HepG2 (cell line): ENCODE measurements around the gene GPR183. TPM values are rescaled to one million over a fixed set of nuclear protein-coding genes. Genes with fewer than 3 reads are reported as not detected.

Experiments
- ATAC-seq: fragments of 200-7000 bp; cut with Tn5 transposase; 3 replicates; pipeline ENCODE4 v1.9.1; 2020; ENCODE audit warnings: mild to moderate bottlenecking, moderate library complexity
- BruUV-seq: library from RNA; stranded (reverse); fragments of 400-500 nt; replicated peaks from 2 replicates; lab custom pipeline; 2021; lab: Mats Ljungman, UMichigan
- CTCF ChIA-PET: fragments of 300-600 bp; formaldehyde crosslinking; extraction: SDS; loops from one replicate; lab custom pipeline; 2021; ENCODE audit warnings: low total read pairs, inconsistent platforms, low intra/inter-chr PET ratio; lab: Yijun Ruan, JAX
- POLR2A ChIA-PET: fragments of 350-600 bp; sonication (Branson Sonifier 250); formaldehyde crosslinking; loops from one replicate; lab custom pipeline; 2020; ENCODE audit warnings: antibody characterized with exemption, inconsistent platforms; lab: Yijun Ruan, JAX
- DNase-seq: peaks from one replicate; pipeline ENCODE4 v3.0.0-alpha.2; 2015; ENCODE audit warnings: low spot score
- FAIRE-seq: peaks from 3 replicates; lab custom pipeline; 2011; peaks lifted over from hg19 to GRCh38; lab: Jason Lieb, UNC
- H2AFZ ChIP-seq: one replicate; pipeline ENCODE4 v1.6.1; 2011; ENCODE audit warnings: low read length, inconsistent platforms
- H3K27ac ChIP-seq: fragments of 300-600 bp; 3 replicates; pipeline ENCODE4 v1.8.0; 2011; ENCODE audit warnings: mixed run types, mild to moderate bottlenecking, mixed read lengths, low read length, inconsistent platforms; ENCODE audit not compliant: insufficient read depth; ENCODE audit errors: extremely low read length
- H3K27me3 ChIP-seq, 2 experiments: fragments of 200-600 bp in 1 of 2; 2 replicates in 1 of 2; 3 replicates in 1 of 2; pipeline versions ENCODE4 v1.6.0 to v1.8.0; 2011; ENCODE audit warnings: low read length in 2 of 2, mild to moderate bottlenecking in 2 of 2, moderate library complexity in 2 of 2, inconsistent platforms in 1 of 2; ENCODE audit not compliant: insufficient read depth in 2 of 2, control insufficient read depth in 1 of 2
- H3K36me3 ChIP-seq, 2 experiments: fragments of 200-600 bp in 1 of 2; replicated peaks in 1 of 2; 2 replicates in 1 of 2; 3 replicates in 1 of 2; pipeline versions ENCODE4 v1.5.1 to v1.8.0; 2011; ENCODE audit warnings: low read length in 2 of 2, inconsistent platforms in 1 of 2; ENCODE audit not compliant: insufficient read depth in 2 of 2, control insufficient read depth in 1 of 2
- H3K4me1 ChIP-seq: 2 replicates; pipeline ENCODE4 v1.5.1; 2012; ENCODE audit warnings: low read length, inconsistent platforms; ENCODE audit not compliant: insufficient read depth
- H3K4me2 ChIP-seq: 2 replicates; pipeline ENCODE4 v1.6.0; 2011; ENCODE audit warnings: low read depth, low read length, inconsistent platforms
- H3K4me3 ChIP-seq, 3 experiments: fragments of 200-600 bp in 1 of 3; sonication (generic), shearing (Covaris generic) in 1 of 3; replicated peaks in 1 of 3; 2 replicates each; pipeline ENCODE4 v1.5.1; 2011 to 2016; ENCODE audit warnings: low read length in 3 of 3, inconsistent platforms in 2 of 3, low read depth in 2 of 3, mild to moderate bottlenecking in 2 of 3, control low read depth in 1 of 3, mixed read lengths in 1 of 3; ENCODE audit not compliant: insufficient read depth in 1 of 3
- H3K79me2 ChIP-seq: one replicate; pipeline ENCODE4 v1.6.1; 2011; ENCODE audit warnings: low read length, inconsistent platforms; ENCODE audit not compliant: insufficient read depth
- H3K9ac ChIP-seq: 2 replicates; pipeline ENCODE4 v1.6.0; 2011; ENCODE audit warnings: mild to moderate bottlenecking, low read depth, low read length, inconsistent platforms; ENCODE audit not compliant: insufficient read depth
- H3K9me3 ChIP-seq: 2 replicates; pipeline ENCODE4 v1.5.1; 2012; ENCODE audit warnings: mild to moderate bottlenecking, low read length
- H4K20me1 ChIP-seq: 2 replicates; pipeline ENCODE4 v1.6.0; 2011; ENCODE audit warnings: inconsistent platforms, mild to moderate bottlenecking, low read length, moderate library complexity; ENCODE audit not compliant: insufficient read depth
- KLF15 ChIP-seq: sonication (generic); formaldehyde crosslinking; IDR thresholded peaks from 2 replicates; pipeline ENCODE4 v1.8.1; 2023; ENCODE audit warnings: borderline replicate concordance, mild to moderate bottlenecking, inconsistent platforms, missing genetic modification reagents, mixed read lengths
- POGZ ChIP-seq: sonication (generic); formaldehyde crosslinking; IDR thresholded peaks from 2 replicates; pipeline ENCODE4 v1.4.0; 2020; ENCODE audit warnings: mild to moderate bottlenecking, missing genetic modification reagents
- TFDP1 ChIP-seq: IDR thresholded peaks from 2 replicates; pipeline ENCODE4 v1.6.1; 2016; ENCODE audit warnings: missing compliant biosample characterization, missing genetic modification reagents, borderline replicate concordance
- XRCC5 ChIP-seq: fragments of 200-400 bp; formaldehyde crosslinking; optimal IDR thresholded peaks from 2 replicates; pipeline ENCODE3; 2017; ENCODE audit warnings: mild to moderate bottlenecking, low read length
- ZNF510 ChIP-seq: sonication (generic); formaldehyde crosslinking; IDR thresholded peaks from 2 replicates; pipeline ENCODE4 v1.4.0; 2020; ENCODE audit warnings: low read depth, mild to moderate bottlenecking, missing genetic modification reagents
- WGBS: methylation state at CpG from one replicate; pipeline ENCODE4 v1.1.6; 2017; ENCODE audit warnings: low lambda C conversion rate; 5-methylcytosine and 5-hydroxymethylcytosine counted together
- in situ Hi-C: cut with HindIII; loops from 2 replicates; pipeline ENCODE4 v1.10.0; 2017; ENCODE audit warnings: low pct_unique_long_range_greater_than_20kb; ENCODE audit not compliant: extremely low pct_ligation_motif_present
- intact Hi-C: fragments of 100-400 bp; cut with micrococcal nuclease; formaldehyde crosslinking; loops from one replicate; pipeline ENCODE4 v1.10.0; 2022; ENCODE audit not compliant: unreplicated experiment
- polyA plus RNA-seq, 8 experiments: library from polyadenylated mRNA; depleted of rRNA in 3 of 8; stranded (reverse) in 7 of 8; unstranded in 1 of 8; fragments of >200 nt; fragmentation: Illumina TruSeq in 4 of 8; extraction: Trizol in 4 of 8; gene quantifications; 2 replicates each; pipeline versions ENCODE4 v1.2.1 to v1.2.3, GENCODE V29; 2011 to 2016; ENCODE audit warnings: low read depth in 4 of 8, missing spikeins in 1 of 8, mixed read lengths in 1 of 8; ENCODE audit not compliant: insufficient read depth in 1 of 8
- total RNA-seq, 5 experiments: library from RNA; depleted of rRNA; stranded (reverse); fragments of >200 nt; fragmentation: Illumina TruSeq; extraction: Trizol; gene quantifications; 2 replicates each; pipeline ENCODE4 v1.2.3, GENCODE V29; 2016; ENCODE audit warnings: low read depth in 1 of 5
- TF ChIP-seq, protein P1 (sequence below): sonication (generic); formaldehyde crosslinking; conservative IDR thresholded peaks from 2 replicates; pipeline ENCODE4 v1.4.0; 2020; ENCODE audit warnings: missing genetic modification reagents
- TF ChIP-seq, protein P2 (sequence below): IDR thresholded peaks from 2 replicates; pipeline ENCODE4 v1.6.1; 2016; ENCODE audit warnings: low read depth, control low read depth

Gene GPR183
- total and polyA plus RNA-seq, 2 of the 13 experiments (the other 11 are each of a cell fraction or from before 2014, with no cell fraction given): not detected

GRCh38 chr13:99296398-99296797, 10.8 kb downstream of the GPR183 start:
- FAIRE-seq: no peak
- no peak for ATAC-seq
- Histone ChIP-seq H3K9ac (no peak overlapping the region), H3K4me2 (no peak overlapping the region), H3K4me3 (no peak overlapping the region), H3K4me1 (no peaks in the 10 kb centered on the region), H3K36me3 (peaks cover 3 to 7% of the 10 kb centered on the region in 2 experiments; a peak in 3 of 5 replicates), H2AFZ (no peak overlapping the region), H3K27ac (no peak overlapping the region), H3K9me3 (no peaks in the 10 kb centered on the region), H4K20me1 (no peaks in the 10 kb centered on the region), H3K79me2 (no peaks in the 10 kb centered on the region), H3K27me3 (no peaks in the 10 kb centered on the region)
- WGBS: 97% methylated on average over 4 of the region's 4 CpGs
- TF ChIP-seq ZNF510 (CRISPR knock-in tag) (no peak), TFDP1 (CRISPR knock-in tag) (no peak), POGZ (no peak), XRCC5 (no peak), KLF15 (CRISPR knock-in tag) (no peak)
- TF ChIP-seq, protein P1, sequence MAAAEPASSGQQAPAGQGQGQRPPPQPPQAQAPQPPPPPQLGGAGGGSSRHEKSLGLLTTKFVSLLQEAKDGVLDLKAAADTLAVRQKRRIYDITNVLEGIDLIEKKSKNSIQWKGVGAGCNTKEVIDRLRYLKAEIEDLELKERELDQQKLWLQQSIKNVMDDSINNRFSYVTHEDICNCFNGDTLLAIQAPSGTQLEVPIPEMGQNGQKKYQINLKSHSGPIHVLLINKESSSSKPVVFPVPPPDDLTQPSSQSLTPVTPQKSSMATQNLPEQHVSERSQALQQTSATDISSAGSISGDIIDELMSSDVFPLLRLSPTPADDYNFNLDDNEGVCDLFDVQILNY: no peak
- TF ChIP-seq, protein P2, sequence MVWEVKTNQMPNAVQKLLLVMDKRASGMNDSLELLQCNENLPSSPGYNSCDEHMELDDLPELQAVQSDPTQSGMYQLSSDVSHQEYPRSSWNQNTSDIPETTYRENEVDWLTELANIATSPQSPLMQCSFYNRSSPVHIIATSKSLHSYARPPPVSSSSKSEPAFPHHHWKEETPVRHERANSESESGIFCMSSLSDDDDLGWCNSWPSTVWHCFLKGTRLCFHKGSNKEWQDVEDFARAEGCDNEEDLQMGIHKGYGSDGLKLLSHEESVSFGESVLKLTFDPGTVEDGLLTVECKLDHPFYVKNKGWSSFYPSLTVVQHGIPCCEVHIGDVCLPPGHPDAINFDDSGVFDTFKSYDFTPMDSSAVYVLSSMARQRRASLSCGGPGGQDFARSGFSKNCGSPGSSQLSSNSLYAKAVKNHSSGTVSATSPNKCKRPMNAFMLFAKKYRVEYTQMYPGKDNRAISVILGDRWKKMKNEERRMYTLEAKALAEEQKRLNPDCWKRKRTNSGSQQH (CRISPR knock-in tag): no peak
- BruUV-seq: no TSS peak
- in situ Hi-C loops: no loop called here
- DNase-seq: no peak
- ChIA-PET CTCF (no interaction called here), POLR2A (no interaction called here)
- intact Hi-C loops: no loop called here
